SIG-M5 (cell line): ENCODE results near the gene FANCD2.
"Not testable (repeated sequence)": the region's sequence is repeated elsewhere in the genome, so short reads cannot be mapped to it uniquely, and the experiment has no call there.

Experiments
- DNase-seq: peaks from one replicate; lab custom pipeline; 2025; lab: John Stamatoyannopoulos, UW

The FANCD2 gene

GRCh38 chr3:10015461-10015904, 10.8 kb upstream of the FANCD2 start:
- no peak for DNase-seq

GRCh38 chr3:10017636-10018292, 8.5 kb upstream of the FANCD2 start:
- DNase-seq: no peak

- not testable (repeated sequence) for DNase-seq
These were observed 7.4 kb upstream of the FANCD2 start for GRCh38 chr3:10018806-10019205.

- no peak for DNase-seq
These were observed 6.9 kb upstream of the FANCD2 start for GRCh38 chr3:10019326-10019725.

- DNase-seq: no peak
These were observed 4.1 kb upstream of the FANCD2 start for GRCh38 chr3:10021856-10022775.

GRCh38 chr3:10023587-10024310, 2.5 kb upstream of the FANCD2 start:
- DNase-seq: no peak

- no peak for DNase-seq
These were observed 793 bp upstream of the FANCD2 start for GRCh38 chr3:10025205-10026083.

- no peak for DNase-seq
These were observed 14.8 kb downstream of the FANCD2 start for GRCh38 chr3:10041034-10041433.

- no peak for DNase-seq
These were observed 21.6 kb downstream of the FANCD2 start for GRCh38 chr3:10047876-10048275.

- not testable (repeated sequence) for DNase-seq
These were observed 26.8 kb downstream of the FANCD2 start for GRCh38 chr3:10053054-10053453.

- DNase-seq: no peak
These were observed 28.9 kb downstream of the FANCD2 start for GRCh38 chr3:10055097-10055496.

- DNase-seq: not testable (repeated sequence)
These were observed 43.8 kb downstream of the FANCD2 start for GRCh38 chr3:10070077-10070476.

- DNase-seq: no peak
These were observed 48.4 kb downstream of the FANCD2 start for GRCh38 chr3:10074666-10075065.

GRCh38 chr3:10081871-10082270, 55.6 kb downstream of the FANCD2 start:
- no peak for DNase-seq

GRCh38 chr3:10085738-10086137, 59.5 kb downstream of the FANCD2 start:
- no peak for DNase-seq

- DNase-seq: no peak
These were observed 62.0 kb downstream of the FANCD2 start for GRCh38 chr3:10088256-10088655.

GRCh38 chr3:10090179-10090578, 63.9 kb downstream of the FANCD2 start:
- DNase-seq: no peak

GRCh38 chr3:10090774-10091173, 64.5 kb downstream of the FANCD2 start:
- not testable (repeated sequence) for DNase-seq

GRCh38 chr3:10091387-10091786, 65.2 kb downstream of the FANCD2 start:
- not testable (repeated sequence) for DNase-seq

GRCh38 chr3:10093678-10094077, 67.4 kb downstream of the FANCD2 start:
- no peak for DNase-seq

- DNase-seq: no peak
These were observed 72.8 kb downstream of the FANCD2 start for GRCh38 chr3:10099041-10099440.
